Caco-2 (cell line): ENCODE data around the gene SLC27A2. TPM values are rescaled to one million over a fixed set of nuclear protein-coding genes. Genes with fewer than 3 reads are reported as not detected.
"Not testable (repeated sequence)": the region's sequence is repeated elsewhere in the genome, so short reads cannot be mapped to it uniquely, and the experiment has no call there.

Source experiments
- BruUV-seq: library from RNA; stranded (reverse); fragments of 400-500 nt; replicated peaks from 2 replicates; lab custom pipeline; 2021; lab: Mats Ljungman, UMichigan
- CTCF ChIA-PET: fragments of 300-600 bp; sonication (Branson Sonifier 250); formaldehyde crosslinking; loops from one replicate; lab custom pipeline; 2022; ENCODE audit warnings: antibody characterized with exemption; lab: Charles Lee
- POLR2A ChIA-PET: fragments of 300-600 bp; sonication (Branson Sonifier 250); formaldehyde crosslinking; loops from one replicate; lab custom pipeline; 2022; ENCODE audit warnings: antibody characterized with exemption; lab: Charles Lee
- DNase-seq, 2 experiments: peaks; one replicate each; pipeline versions ENCODE4 v3.0.0 to v3.0.0-alpha.2; 2020 to 2022
- H3K27me3 ChIP-seq: replicated peaks from 2 replicates; pipeline ENCODE4 v1.6.0; 2011; ENCODE audit warnings: low read length; ENCODE audit not compliant: control insufficient read depth, insufficient read depth
- H3K36me3 ChIP-seq: 2 replicates; pipeline ENCODE4 v1.5.1; 2011; ENCODE audit warnings: low read length; ENCODE audit not compliant: control insufficient read depth, insufficient read depth
- H3K4me1 ChIP-seq: fragments of 250-450 bp; sonication (Bioruptor Pico); 2 replicates; pipeline ENCODE4 v1.5.1; 2020; ENCODE audit warnings: mild to moderate bottlenecking
- H3K4me3 ChIP-seq: 2 replicates; pipeline ENCODE4 v1.5.1; 2011; ENCODE audit warnings: low read depth, mild to moderate bottlenecking, control low read depth, low read length
- H3K9me3 ChIP-seq: fragments of 250-450 bp; sonication (Bioruptor Pico); 2 replicates; pipeline ENCODE4 v1.5.1; 2020; ENCODE audit warnings: mild to moderate bottlenecking, moderate library complexity
- H3K27ac Mint-ChIP-seq: one replicate; pipeline ENCODE4 v1.8.0; 2022; ENCODE audit warnings: mixed read lengths; ENCODE audit not compliant: unreplicated experiment
- H3K27me3 Mint-ChIP-seq: one replicate; pipeline ENCODE4 v1.8.0; 2022; ENCODE audit warnings: mixed read lengths; ENCODE audit not compliant: insufficient read depth, unreplicated experiment
- H3K36me3 Mint-ChIP-seq: one replicate; pipeline ENCODE4 v1.8.0; 2022; ENCODE audit warnings: mild to moderate bottlenecking, mixed read lengths; ENCODE audit not compliant: insufficient read depth, unreplicated experiment
- H3K4me1 Mint-ChIP-seq: one replicate; pipeline ENCODE4 v1.8.0; 2022; ENCODE audit warnings: low read depth, mixed read lengths; ENCODE audit not compliant: unreplicated experiment
- H3K4me3 Mint-ChIP-seq: one replicate; pipeline ENCODE4 v1.8.0; 2022; ENCODE audit warnings: mild to moderate bottlenecking, moderate library complexity, mixed read lengths; ENCODE audit not compliant: unreplicated experiment
- H3K9me3 Mint-ChIP-seq: one replicate; pipeline ENCODE4 v1.8.0; 2022; ENCODE audit warnings: mixed read lengths; ENCODE audit not compliant: unreplicated experiment
- CTCF ChIP-seq, 2 experiments: fragments of 200-600 bp in 1 of 2; IDR thresholded peaks; 1 replicate in 1 of 2; 2 replicates in 1 of 2; pipeline versions ENCODE4 v1.5.1 to v1.8.0; 2011 to 2022; ENCODE audit warnings: antibody characterized with exemption in 1 of 2, control low read depth in 1 of 2, inconsistent platforms in 1 of 2, low read depth in 1 of 2, low read length in 1 of 2, mild to moderate bottlenecking in 1 of 2, moderate library complexity in 1 of 2; ENCODE audit not compliant: insufficient read depth in 1 of 2, severe bottlenecking in 1 of 2, unreplicated experiment in 1 of 2
- intact Hi-C: fragments of 100-400 bp; cut with micrococcal nuclease; formaldehyde crosslinking; loops from one replicate; pipeline ENCODE4 v1.10.0; 2022; ENCODE audit not compliant: unreplicated experiment
- total RNA-seq: library from RNA; stranded (reverse); gene quantifications from 2 replicates; pipeline ENCODE4 v1.2.3, GENCODE V29; 2022

Gene SLC27A2
- total RNA-seq, 1 experiment from 2014 or later = 31.2 TPM

GRCh38 chr15:50167110-50167509 lies 14.9 kb upstream of the SLC27A2 start:
- peaks cover 20% of the 10 kb centered on the region for H3K9me3 ChIP-seq
- POLR2A ChIA-PET = no interaction called here
- Mint-ChIP-seq H3K9me3 (peaks cover 72% of the 10 kb centered on the region), H3K36me3 (peaks cover 12% of the 10 kb centered on the region), H3K4me1 (peaks cover 45% of the 10 kb centered on the region), H3K4me3 (no peak overlapping the region), H3K27ac (no peak overlapping the region), H3K27me3 (no peaks in the 10 kb centered on the region)
- TF ChIP-seq CTCF (IDR thresholded peaks at IDR 0.05; ENCODE audit: insufficient read depth in 1 of 2, low read depth in 1 of 2, low read length in 1 of 2, severe bottlenecking in 1 of 2, unreplicated experiment in 1 of 2) = no peak
- CTCF ChIA-PET = no interaction called here
- intact Hi-C loops = no loop called here
- no peak for DNase-seq
- no peaks in the 10 kb centered on the region for H3K36me3 ChIP-seq
- H3K4me1 ChIP-seq = peaks cover 52% of the 10 kb centered on the region
- no peaks in the 10 kb centered on the region for H3K27me3 ChIP-seq
- no TSS peak for BruUV-seq
- no peak overlapping the region for H3K4me3 ChIP-seq

- peak in 1 of 2 experiments; percentile 11 for DNase-seq
- peaks cover 36% of the 10 kb centered on the region for H3K4me1 Mint-ChIP-seq
- Histone ChIP-seq H3K9me3 (peaks cover 9% of the 10 kb centered on the region), H3K36me3 (no peaks in the 10 kb centered on the region), H3K4me3 (no peak overlapping the region), H3K4me1 (peaks cover 43% of the 10 kb centered on the region), H3K27me3 (no peaks in the 10 kb centered on the region)
- H3K27me3 Mint-ChIP-seq = no peaks in the 10 kb centered on the region
- TF ChIP-seq CTCF (IDR thresholded peaks at IDR 0.05; ENCODE audit: insufficient read depth in 1 of 2, low read depth in 1 of 2, low read length in 1 of 2, severe bottlenecking in 1 of 2, unreplicated experiment in 1 of 2) = no peak
- ChIA-PET CTCF (no interaction called here), POLR2A (interaction anchor here (0.6 to 1.0 kb wide), 2 partner anchors 12 to 123 kb away, joined by 6 to 9 read pairs; no protein-coding TSS in a partner anchor)
- peaks cover 60% of the 10 kb centered on the region for H3K9me3 Mint-ChIP-seq
- peaks cover 2% of the 10 kb centered on the region for H3K36me3 Mint-ChIP-seq
- no TSS peak for BruUV-seq
- intact Hi-C loops = no loop called here
- H3K4me3 Mint-ChIP-seq = no peak overlapping the region
- peak overlapping the region; percentile 78 for H3K27ac Mint-ChIP-seq
Measured at GRCh38 chr15:50168379-50168778, 13.6 kb upstream of the SLC27A2 start.

- ChIA-PET POLR2A (interaction anchor here (1.0 kb wide), 1 partner anchor 12 kb away, joined by 9 read pairs; no protein-coding TSS in a partner anchor), CTCF (no interaction called here)
- H3K27me3 ChIP-seq = no peaks in the 10 kb centered on the region
- DNase-seq = peak; percentile 18 to 66
- no peaks in the 10 kb centered on the region for H3K36me3 ChIP-seq
- intact Hi-C loops = no loop called here
- H3K4me1 Mint-ChIP-seq = peaks cover 31% of the 10 kb centered on the region
- H3K36me3 Mint-ChIP-seq = no peaks in the 10 kb centered on the region
- no peak overlapping the region for H3K4me3 Mint-ChIP-seq
- H3K27me3 Mint-ChIP-seq = no peaks in the 10 kb centered on the region
- BruUV-seq = no TSS peak
- peaks cover 4% of the 10 kb centered on the region for H3K9me3 ChIP-seq
- peak overlapping the region; percentile 78 for H3K27ac Mint-ChIP-seq
- TF ChIP-seq CTCF (IDR thresholded peaks at IDR 0.05; ENCODE audit: insufficient read depth in 1 of 2, low read depth in 1 of 2, low read length in 1 of 2, severe bottlenecking in 1 of 2, unreplicated experiment in 1 of 2) = no peak
- peaks cover 56% of the 10 kb centered on the region for H3K9me3 Mint-ChIP-seq
- H3K4me3 ChIP-seq = no peak overlapping the region
- peaks cover 38% of the 10 kb centered on the region for H3K4me1 ChIP-seq
Measured at GRCh38 chr15:50168783-50169411, 13.1 kb upstream of the SLC27A2 start.

- DNase-seq, CTCF ChIA-PET, POLR2A ChIA-PET, H3K9me3 ChIP-seq, H3K27me3 Mint-ChIP-seq, H3K36me3 ChIP-seq, H3K4me3 Mint-ChIP-seq, H3K27me3 ChIP-seq, H3K27ac Mint-ChIP-seq, intact Hi-C loops, H3K36me3 Mint-ChIP-seq, H3K4me3 ChIP-seq, BruUV-seq: not testable (repeated sequence)
- Mint-ChIP-seq H3K9me3 (peaks cover 58% of the 10 kb centered on the region), H3K4me1 (peaks cover 11% of the 10 kb centered on the region)
- peaks cover 18% of the 10 kb centered on the region for H3K4me1 ChIP-seq
Measured at GRCh38 chr15:50172360-50172895, 9.6 kb upstream of the SLC27A2 start.
